Astrocyte of the cerebellum (primary cell): Measurements from ENCODE around the gene SHISA7.
"Not testable (repeated sequence)": the region's sequence is repeated elsewhere in the genome, so short reads cannot be mapped to it uniquely, and the experiment has no call there.

Experiments used
- DNase-seq: peaks from one replicate; pipeline ENCODE4 v3.0.0-alpha.2; 2011; ENCODE audit warnings: low read depth
- H3K4me3 ChIP-seq: 2 replicates; pipeline ENCODE4 v1.5.1; 2011; ENCODE audit warnings: mild to moderate bottlenecking, low read depth, low read length, moderate library complexity
- CTCF ChIP-seq: IDR thresholded peaks from 2 replicates; pipeline ENCODE4 v1.5.1; 2012; ENCODE audit warnings: low read length, low read depth, moderate library complexity, mild to moderate bottlenecking; ENCODE audit errors: missing control alignments
- in situ Hi-C: cut with HindIII; loops from 2 replicates; pipeline ENCODE4 v1.10.0; 2017; ENCODE audit warnings: low sequenced_read_pairs

Gene SHISA7

GRCh38 chr19:55432241-55432959, 10.7 kb downstream of the SHISA7 start:
- DNase-seq, result no peak
- no peak overlapping the region for H3K4me3 ChIP-seq
- no peak for TF ChIP-seq CTCF
- in situ Hi-C loops, result no loop called here

- in situ Hi-C loops, result no loop called here
- H3K4me3 ChIP-seq, result no peak overlapping the region
- no peak for DNase-seq
- TF ChIP-seq CTCF, result no peak
These were observed 11.9 kb downstream of the SHISA7 start for GRCh38 chr19:55431183-55431582.

GRCh38 chr19:55426042-55426441, 17.1 kb downstream of the SHISA7 start:
- H3K4me3 ChIP-seq, result no peak overlapping the region

GRCh38 chr19:55424518-55424917, 18.6 kb downstream of the SHISA7 start:
- no peak for TF ChIP-seq CTCF
- in situ Hi-C loops, result no loop called here
- H3K4me3 ChIP-seq, result no peak overlapping the region
- DNase-seq, result no peak

More at GRCh38 chr19:55426042-55426441, 17.1 kb downstream of the SHISA7 start:
- in situ Hi-C loops, result no loop called here
- no peak for TF ChIP-seq CTCF
- DNase-seq, result no peak

GRCh38 chr19:55423225-55424005, 19.7 kb downstream of the SHISA7 start:
- no peak for DNase-seq
- no peak for TF ChIP-seq CTCF
- in situ Hi-C loops, result no loop called here
- no peak overlapping the region for H3K4me3 ChIP-seq

GRCh38 chr19:55421281-55421680, 21.8 kb downstream of the SHISA7 start:
- in situ Hi-C loops, DNase-seq: not testable (repeated sequence)

More at GRCh38 chr19:55421281-55421680, 21.8 kb downstream of the SHISA7 start:
- not testable (repeated sequence) for H3K4me3 ChIP-seq
